Measurements from ENCODE around the gene CCDC195.

The CCDC195 gene, protein sequence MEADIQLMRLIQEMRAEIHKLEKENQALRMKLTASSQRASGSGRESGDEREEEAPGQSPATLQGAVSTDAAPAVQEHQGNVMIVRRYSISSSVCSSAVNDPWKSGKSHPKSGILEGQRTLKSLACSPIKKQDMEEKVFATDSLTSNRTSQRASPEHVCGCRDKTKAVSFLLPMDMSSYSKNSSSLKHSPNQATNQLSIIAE

DNA sequence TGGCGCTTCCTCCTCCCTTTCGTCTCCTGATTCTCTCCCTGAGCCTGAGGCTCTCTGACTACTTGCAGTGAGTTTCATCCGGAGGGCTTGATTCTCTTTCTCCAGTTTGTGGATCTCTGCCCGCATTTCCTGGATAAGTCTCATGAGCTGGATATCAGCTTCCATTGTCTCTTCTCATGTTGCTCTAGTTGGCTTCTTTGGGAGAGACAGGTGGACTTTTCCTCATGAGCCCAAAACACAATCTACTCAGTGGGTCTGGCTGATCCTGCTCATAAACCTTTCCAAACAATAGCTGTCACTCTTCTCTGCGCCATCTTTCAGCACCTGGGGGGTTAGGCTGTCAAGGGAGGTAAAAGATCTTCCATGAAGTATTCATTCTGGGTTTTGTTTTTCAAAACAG, at the start of gene CCDC195:
Gene CCDC195, minus strand, starts transcription at position 165 of the 400 bp plus-strand sequence. Its CDS starts 0 bp downstream, at position 165.
- no peak for DNase-seq

GRCh38 chr2:224764565-224765236, 48.5 kb upstream of the CCDC195 start:
- DNase-seq, result no peak

- DNase-seq, result no peak
Measured at GRCh38 chr2:224757934-224758548, 41.9 kb upstream of the CCDC195 start.

GRCh38 chr2:224753743-224754540, 37.8 kb upstream of the CCDC195 start:
- DNase-seq, result no peak

- DNase-seq, result no peak
Measured at GRCh38 chr2:224751996-224752698, 36.0 kb upstream of the CCDC195 start.

- no peak for DNase-seq
Measured at GRCh38 chr2:224749136-224749535, 33.0 kb upstream of the CCDC195 start.

- DNase-seq, result no peak
Measured at GRCh38 chr2:224747765-224748164, 31.6 kb upstream of the CCDC195 start.

DNA sequence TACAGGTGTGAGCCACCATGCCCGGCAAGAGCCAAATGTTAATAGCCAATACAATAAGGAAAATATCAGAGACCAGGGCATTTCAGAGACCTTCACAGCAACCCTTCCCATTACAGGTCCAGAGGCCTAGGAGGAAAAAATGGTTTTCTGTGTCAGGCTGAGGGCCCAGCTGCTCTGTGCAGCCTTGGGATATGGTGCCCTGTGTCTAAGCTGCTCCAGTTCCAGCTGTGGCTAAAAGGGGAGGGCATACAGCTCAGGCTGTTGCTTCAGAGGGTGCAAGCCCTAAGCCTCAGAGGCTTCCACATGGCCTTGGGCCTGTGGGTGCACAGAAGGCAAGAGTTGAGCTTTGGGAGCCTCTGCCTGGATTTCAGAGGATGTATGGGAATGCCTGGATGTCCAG, 20.1 kb upstream of the CCDC195 start:
- no peak for DNase-seq

GRCh38 chr2:224734949-224735348, 18.8 kb upstream of the CCDC195 start:
- DNase-seq, result no peak

DNA sequence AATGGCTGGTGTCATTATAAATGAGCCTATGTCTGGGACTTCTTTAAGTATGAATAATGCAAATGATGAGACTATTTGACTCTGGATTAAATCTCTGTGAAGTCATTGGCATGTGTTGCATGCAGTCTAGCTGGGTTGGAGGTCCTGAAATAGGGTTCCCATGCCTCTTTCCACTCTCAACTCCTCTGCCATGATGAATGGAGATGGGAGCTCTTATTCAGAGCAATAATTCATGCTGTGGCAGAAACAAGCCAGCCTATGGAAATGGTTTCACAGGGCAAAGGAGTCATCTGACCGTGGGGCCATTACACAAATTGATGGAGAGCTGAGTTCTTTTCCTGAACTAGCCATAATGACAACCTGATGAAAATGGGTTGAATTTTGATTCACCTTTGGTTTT, 15.5 kb upstream of the CCDC195 start:
- no peak for DNase-seq

DNA sequence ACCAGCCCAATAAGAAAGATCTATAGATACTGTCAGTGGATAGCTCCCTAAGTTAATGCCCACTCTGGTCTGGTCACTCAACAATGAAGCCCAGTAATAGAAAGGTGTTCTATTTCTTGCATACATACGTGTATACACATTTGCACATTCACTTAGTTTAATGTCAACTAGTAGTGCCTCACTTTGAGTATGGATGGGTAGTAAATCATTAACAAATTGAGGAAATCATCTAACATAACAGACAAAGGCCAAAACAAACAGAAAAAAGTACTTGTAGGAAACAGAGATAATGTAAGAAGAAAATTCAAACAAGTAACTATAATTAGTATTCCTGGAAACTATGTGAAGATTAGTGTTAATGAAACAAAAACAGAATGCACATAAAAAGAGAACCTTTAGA, 13.3 kb upstream of the CCDC195 start:
- no peak for DNase-seq

DNA sequence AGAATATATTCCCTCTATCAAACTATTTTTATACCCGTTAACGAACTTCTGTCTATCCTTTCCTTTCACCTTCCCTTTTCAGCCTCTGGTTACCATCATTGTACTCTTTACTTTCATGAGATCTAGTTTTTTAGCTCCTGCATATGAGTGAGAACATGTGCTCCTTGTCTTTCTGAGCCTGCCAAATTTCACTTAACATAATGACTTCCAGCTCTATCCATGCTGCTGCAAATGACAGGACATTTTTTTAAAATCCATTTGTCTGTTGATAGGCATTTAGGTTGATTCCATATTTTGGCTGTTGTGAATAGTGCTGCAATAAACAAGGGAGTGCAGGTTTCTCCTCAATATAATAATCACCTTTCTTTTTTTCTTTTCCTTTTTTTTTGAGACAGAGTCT, 8.2 kb upstream of the CCDC195 start:
- no peak for DNase-seq

GRCh38 chr2:224723586-224724217, 7.5 kb upstream of the CCDC195 start:
- no peak for DNase-seq

- DNase-seq, result no peak
Measured at GRCh38 chr2:224722770-224723169, 6.6 kb upstream of the CCDC195 start.

- DNase-seq, result no peak
Measured at GRCh38 chr2:224722250-224722649, 6.1 kb upstream of the CCDC195 start.

DNA sequence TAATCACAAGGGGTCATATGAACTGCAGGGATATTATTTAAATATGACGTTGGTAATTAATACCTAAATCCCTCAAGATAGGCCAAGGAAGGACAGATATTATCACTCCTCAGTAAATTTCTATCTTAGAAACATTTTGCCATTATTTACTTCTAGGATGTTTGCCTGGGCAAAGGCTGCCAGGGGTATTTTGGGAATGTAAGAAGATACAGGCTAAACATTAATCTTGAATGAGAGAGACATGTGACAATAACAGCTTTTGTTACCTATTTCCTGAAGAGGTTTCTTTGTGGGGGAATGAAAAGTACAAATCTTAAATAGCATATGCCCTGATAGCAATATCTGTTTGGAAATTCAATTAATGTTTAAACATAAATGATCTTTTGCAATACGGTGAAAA, 756 bp upstream of the CCDC195 start:
- no peak for DNase-seq

DNA sequence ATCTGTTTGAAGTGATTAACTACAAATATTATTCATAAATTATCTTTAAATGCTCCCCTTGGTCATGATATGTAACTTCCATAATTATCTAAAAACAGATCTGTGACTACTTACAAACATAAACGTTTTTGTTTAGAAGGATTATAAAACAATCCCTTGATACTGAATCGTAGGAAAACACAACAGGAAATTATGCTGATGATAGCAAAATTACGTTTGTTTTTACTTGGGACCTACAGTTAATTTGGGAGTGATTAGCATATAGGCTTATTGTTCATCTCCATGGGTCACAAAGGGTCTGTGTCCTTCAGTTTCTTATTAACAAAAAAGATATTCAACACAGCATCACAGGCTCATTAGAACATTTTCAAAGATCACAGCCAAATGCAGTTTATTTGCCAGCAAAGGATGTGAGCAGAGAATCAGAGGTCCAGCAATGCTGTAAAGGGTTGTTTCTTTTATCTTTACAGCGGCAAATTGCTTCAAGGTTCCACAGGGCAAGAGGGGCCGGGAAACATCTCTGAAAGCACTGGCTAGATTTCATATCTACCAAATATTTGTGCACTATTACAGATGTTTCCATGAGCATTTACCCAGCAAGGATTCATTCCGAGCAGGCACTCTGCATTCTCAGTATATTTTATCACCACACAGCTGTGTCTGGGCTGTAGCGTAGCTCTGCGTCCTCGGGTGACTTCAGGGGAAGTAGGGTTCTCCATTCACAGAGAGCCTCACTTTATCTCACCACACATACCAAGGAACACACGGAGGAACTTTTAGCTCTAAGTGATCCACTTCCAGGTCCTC, 4.1 kb downstream of the CCDC195 start:
- no peak for DNase-seq

DNA sequence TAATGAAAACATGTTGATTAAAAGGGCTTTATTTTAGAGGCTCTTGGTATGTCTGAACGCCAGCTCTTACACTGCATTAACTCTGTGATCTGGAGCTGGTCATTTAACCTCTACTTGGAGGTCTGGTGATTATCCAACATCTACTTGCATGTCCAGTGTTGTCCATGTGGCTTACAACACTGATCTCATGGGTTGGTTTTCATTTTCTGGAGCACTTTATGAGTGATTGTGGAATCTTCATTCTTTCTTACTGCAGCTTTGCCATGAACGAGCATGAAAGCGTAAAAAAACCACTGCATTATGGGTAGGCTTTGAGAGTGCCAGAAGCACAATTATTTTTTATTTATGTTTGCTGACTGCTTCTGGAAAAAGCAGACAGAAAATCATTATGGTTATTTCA, 4.8 kb downstream of the CCDC195 start:
- DNase-seq, result no peak

GRCh38 chr2:224709301-224709700, 6.9 kb downstream of the CCDC195 start:
- DNase-seq, result no peak

DNA sequence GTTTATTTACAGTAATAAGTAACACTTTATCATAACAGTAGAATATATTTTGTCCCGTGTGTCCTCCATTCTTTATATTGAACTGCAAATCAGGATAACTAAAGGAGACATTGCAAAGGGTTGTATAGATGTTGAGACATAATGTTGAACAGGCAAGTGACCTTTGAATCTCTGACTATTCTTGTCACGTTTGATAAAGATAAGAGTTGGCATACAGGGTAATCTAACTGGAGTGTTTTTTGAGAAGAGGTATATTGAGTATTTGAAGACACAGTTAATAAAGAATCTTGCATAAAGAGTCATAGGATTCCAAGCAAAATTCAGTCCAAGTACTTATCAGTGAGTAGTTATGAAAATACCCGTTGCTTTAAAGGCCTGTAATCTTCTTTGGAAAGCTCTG, 21.7 kb downstream of the CCDC195 start:
- no peak for DNase-seq

DNA sequence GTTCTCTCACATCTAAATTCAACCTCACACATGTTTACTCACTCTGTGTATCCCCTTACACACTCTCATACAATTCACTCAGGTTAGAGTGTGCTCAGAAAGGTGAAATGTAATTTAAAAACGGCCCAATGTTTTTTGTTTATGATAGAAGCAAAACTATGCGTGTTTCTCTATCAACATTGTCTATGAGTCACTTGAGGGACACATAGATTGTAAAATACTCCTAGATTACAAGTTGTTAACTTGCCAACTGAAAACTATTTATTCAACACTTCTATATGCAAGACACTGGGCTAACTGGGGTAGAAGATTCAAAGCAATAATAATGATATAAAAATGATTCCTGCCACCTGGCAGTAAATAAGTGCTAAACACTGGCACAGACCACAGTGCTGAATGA, 24.6 kb downstream of the CCDC195 start:
- no peak for DNase-seq

- DNase-seq, result no peak
Measured at GRCh38 chr2:224690868-224691267, 25.3 kb downstream of the CCDC195 start.
